ENCODE results near the gene SLC38A7.
A peak's percentile ranks its signal among the peaks of the same experiment; 100 is the strongest.
"Not testable (repeated sequence)": the region's sequence is repeated elsewhere in the genome, so short reads cannot be mapped to it uniquely, and the experiment has no call there.

SLC38A7 gene

GRCh38 chr16:58670946-58671583 is 13.5 kb downstream of the SLC38A7 start:
- no peak for DNase-seq

DNA sequence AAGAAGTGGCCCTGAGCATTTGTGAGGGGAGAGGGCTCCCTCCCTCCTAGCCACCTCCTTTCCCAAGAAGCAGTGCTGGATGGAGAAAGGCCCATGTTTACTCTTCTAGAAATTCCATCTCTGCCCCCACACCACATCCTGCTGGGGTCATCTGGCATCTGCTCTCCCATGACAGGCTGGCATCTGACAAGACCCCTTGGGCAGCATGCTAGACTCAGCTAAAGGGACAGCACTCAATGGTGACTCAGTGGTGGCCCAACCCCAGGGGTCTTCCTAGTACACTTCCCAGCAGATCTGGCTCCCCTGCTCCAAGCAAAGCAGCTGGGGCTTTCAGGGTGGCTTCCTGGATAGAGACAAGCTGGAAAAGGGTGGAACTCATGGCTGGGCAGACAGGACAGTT is 14.4 kb downstream of the SLC38A7 start:
- no peak for DNase-seq

- DNase-seq = no peak
Observed at GRCh38 chr16:58665200-58665599, 19.4 kb downstream of the SLC38A7 start.

- DNase-seq = peak; percentile 36
Observed at GRCh38 chr16:58661199-58661830, 23.3 kb downstream of the SLC38A7 start.

DNA sequence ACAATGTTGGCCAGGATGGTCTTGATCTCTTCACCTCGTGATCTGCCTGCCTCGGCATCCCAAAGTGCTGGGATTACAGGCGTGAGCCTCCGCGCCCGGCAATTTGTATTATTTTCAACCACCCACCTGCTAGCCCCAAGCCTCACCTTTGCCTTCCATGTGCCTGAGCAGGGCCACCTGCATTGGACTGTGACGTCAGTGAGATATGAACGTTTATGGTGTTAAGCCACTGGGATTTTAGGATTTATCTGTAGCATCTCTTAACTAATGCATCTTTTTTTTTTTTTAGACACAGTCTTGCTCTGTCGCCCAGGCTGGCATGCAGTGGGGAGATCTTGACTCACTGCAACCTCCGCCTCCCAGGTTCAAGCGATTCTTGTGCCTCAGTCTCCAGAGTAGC is 24.7 kb downstream of the SLC38A7 start:
- DNase-seq = not testable (repeated sequence)

DNA sequence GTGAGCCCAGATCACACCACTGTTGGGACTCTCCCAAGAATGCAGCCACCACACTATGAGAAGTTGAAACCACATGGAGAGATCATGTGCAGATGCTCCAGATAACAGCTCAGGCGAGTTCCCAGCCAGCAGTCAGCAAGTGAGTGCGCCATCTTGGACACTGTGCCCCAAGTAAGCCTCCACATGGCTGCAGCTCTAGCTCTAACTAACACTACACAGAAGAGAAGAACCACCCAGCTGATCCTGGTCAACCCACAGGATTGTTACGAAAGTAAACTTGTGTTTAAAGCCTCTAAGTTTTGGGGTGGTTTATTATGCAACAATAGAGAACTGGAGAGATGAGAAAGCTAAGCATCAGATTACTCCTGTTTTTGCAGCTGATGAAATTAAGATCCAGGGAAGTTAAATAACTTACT is 25.8 kb downstream of the SLC38A7 start:
- no peak for DNase-seq

DNA sequence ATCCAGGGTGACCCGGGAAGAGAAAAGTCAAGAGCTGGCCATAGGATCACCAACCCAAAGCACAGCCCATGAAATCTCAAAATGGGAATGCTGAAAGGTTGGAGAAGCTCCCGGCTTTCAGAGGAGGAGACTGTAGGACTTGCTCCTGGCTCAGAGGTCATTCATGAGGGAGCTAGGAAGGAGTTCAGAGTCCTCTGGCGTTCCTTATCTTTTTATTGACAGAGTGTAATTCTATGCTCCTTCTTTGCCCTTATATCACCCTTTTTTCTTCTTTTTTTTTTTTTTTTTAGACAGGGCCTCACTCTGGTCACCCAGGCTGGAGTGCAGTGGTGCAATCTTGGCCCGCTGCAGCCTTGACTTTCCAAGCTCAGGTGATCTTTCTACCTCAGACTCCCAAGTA is 27.7 kb downstream of the SLC38A7 start:
- no peak for DNase-seq

GRCh38 chr16:58655215-58655596 is 29.4 kb downstream of the SLC38A7 start:
- DNase-seq = no peak

DNA sequence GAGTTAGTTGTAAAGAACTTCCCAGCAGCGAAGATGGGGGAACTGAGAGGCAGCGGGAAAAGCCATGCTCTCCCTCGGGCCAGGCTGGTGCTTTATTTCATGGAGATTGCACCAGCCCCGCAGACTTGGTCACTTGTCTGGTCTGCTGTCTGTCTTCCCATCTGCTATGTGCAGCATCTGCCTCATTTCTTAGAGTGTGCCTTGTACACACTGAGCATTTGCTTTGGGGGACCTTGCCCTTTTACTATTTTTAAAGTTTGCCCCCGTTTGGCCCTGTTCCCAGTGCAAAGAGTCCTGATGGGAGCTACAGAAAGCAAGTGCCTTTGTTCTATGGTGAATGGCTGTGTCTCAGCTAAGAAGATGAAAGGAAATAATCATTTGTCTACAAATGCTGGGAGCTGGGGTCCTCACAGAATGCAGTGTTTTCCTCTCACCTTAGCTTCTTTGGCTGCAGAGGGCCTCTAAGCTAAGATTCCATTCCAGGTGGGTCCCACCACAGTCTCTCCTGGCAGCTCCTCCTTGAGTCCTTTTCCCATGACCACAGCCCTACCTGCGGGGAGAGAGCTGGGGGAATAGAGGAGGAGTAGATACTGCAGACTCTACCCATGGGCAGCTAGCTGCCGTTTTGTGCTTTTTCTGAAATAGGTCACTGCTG is 29.9 kb downstream of the SLC38A7 start:
- no peak for DNase-seq

- DNase-seq = no peak
Observed at GRCh38 chr16:58652741-58653140, 31.8 kb downstream of the SLC38A7 start.

GRCh38 chr16:58651965-58652348 is 32.6 kb downstream of the SLC38A7 start:
- no peak for DNase-seq

GRCh38 chr16:58649707-58650106 is 34.9 kb downstream of the SLC38A7 start:
- no peak for DNase-seq

- no peak for DNase-seq
Observed at GRCh38 chr16:58647107-58647506, 37.5 kb downstream of the SLC38A7 start.

DNA sequence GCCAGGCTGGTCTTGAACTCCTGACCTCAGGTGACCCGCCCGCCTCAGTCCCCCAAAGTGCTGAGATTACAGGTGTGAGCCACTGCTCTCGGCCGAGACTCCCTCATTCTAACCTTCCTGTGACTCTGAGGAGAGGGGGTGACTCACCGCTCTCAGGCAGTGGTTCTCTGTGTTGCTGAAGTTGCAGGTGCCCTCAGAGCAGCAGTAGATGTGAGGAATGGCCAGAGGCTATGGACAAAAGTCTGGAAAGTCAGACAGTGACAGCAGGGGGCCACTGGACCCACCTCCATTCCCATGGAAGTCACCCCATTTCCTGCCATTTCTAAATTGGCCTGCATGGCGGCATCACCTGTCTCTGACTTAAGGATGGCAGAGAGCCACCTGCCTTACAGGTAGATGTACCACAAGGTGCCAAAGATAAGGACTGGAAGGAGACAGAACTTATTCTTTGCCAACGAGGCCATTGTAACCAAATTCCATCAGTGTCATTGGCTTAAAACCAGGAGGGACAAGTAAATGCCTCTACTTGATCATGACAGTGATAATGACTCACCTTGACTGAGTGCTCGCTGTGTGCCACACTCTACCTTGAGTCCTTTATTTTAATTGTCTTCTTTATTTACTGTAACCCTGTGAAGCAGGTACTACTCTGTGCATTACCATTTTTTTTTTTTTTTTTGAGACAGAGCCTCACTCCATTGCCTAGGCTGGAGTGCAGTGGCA is 39.6 kb downstream of the SLC38A7 start:
- DNase-seq = no peak

DNA sequence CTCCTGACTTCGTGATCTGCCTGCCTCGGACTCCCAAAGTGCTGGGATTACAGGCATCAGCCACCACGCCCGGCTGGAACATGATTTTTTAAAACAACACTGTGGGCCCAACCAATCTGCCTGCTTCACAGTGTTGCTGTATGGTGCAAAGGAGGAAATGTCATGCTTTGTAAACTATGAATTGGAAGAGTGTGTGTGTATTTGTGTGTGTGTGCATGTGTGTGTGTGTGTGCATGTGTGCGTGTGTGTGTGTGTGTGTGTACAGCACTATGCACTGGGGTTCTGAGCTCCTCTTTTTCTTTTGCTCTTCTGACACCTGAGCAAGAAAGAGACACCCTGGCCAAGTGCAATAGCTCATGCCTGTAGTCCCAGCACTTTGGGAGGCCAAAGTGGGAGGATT is 40.5 kb downstream of the SLC38A7 start:
- DNase-seq = no peak

DNA sequence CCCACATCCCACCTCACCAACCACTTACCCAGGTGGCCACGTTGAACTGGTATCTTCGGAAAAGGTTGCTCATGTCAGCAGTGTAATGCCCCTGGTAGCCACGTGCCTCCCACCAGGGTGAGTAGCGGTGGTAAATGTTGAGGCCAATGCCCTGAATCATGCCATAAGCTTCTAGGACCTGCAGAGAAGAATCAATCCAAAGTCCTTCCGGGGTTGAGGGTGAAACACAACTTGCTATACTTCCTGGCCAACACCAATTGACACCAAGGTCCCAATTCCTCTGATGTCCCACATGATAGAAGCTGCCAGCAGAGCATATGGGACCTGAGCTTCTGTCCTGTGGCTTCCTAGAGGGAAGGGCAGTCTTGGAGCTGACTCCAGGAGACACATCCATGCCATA is 43.6 kb downstream of the SLC38A7 start:
- DNase-seq = no peak

GRCh38 chr16:58639836-58640235 is 44.7 kb downstream of the SLC38A7 start:
- DNase-seq = no peak

DNA sequence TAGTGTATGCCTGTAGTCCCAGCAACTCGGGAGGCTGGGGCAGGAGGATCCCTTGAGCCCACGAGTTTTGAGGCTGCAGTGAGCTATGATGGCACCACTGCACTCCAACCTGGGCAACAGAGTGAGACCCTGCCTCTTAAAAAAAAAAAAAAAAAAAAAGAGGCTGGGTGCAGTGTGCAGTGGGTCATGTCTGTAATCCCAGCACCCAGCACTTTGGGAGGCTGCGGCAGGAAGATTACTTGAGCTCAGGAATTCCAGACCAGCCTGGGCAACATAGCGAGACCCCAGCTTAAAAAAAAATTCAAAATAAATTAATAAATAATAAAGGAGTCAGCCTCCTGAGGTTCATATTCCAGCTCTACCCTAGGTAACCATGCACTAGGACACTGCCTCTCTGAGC is 45.3 kb downstream of the SLC38A7 start:
- no peak for DNase-seq

GRCh38 chr16:58638148-58639036 is 46.2 kb downstream of the SLC38A7 start:
- DNase-seq = no peak

DNA sequence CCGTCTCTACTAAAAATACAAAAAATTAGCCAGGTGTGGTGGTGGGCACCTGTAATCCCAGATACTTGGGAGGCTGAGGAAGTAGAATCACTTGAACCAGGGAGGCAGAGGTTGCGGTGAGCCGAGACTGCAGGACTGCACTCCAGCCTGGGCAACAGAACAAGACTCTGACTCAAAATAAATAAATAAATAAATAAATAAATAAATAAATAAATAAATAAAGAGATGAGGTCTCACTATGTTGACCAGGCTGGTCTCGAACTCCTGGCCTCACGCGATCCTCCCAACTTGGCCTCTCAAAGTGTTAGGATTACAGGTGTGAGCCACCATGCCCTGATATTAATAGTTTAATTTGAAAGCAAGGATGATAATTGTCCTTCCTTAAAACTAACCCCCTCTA is 47.5 kb downstream of the SLC38A7 start:
- DNase-seq = not testable (repeated sequence)

GRCh38 chr16:58636466-58636865 is 48.1 kb downstream of the SLC38A7 start:
- no peak for DNase-seq

GRCh38 chr16:58635502-58635901 is 49.1 kb downstream of the SLC38A7 start:
- no peak for DNase-seq

Measured in NCI-H748 treated with DMSO at 0.1 percent for 48 hours (cell line).